Stimulated activated CD8-positive, alpha-beta memory T cell treated with anti-CD3 and anti-CD28 coated beads, Interleukin-2, amount 100 ng/mL, for 1 hour (primary cell): Measurements from ENCODE around the gene CORO1C.

ENCODE experiments used
- DNase-seq, 2 donors: peaks; one replicate each; pipeline ENCODE4 v3.0.0-alpha.2; 2020; ENCODE audit warnings: low read depth in 2 of 2

The CORO1C gene

GRCh38 chr12:108724054-108724889 is 7.0 kb downstream of the CORO1C start:
- no peak for DNase-seq

DNA sequence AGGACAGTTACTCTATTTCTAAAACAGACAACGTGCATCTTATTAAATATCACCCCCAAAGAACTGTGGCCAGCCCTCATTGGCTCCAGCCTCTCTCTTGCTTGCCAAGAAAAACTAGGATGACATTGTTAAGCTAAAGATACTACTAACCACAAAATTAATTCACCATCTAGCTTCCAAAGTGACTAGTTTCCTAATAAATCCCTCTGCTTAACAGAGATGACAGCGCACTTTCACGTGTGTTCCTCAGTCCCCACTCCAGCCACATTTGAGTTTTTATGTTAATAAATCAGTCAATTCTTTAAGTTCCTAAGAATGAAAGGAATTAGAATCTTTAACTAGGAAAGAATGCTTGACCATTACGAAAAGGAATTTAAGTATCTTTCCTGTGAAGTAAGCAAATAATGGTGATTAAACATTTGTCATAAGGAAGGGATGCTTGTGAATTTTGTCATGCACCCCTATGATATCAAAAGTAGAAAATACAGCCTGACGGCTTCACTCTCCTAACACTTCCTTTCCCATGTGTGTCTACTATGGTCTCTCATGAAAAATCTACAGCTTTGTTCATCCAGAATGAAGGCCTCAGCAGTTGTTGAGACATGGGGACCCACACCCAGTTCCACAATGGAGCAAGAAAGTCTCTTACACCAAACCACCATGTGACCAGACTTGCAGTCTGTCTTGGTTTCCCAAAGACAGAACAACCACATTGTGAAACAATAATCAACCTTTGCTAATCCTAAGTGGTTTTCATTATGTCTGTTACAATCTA is 8.1 kb downstream of the CORO1C start:
- no peak for DNase-seq

DNA sequence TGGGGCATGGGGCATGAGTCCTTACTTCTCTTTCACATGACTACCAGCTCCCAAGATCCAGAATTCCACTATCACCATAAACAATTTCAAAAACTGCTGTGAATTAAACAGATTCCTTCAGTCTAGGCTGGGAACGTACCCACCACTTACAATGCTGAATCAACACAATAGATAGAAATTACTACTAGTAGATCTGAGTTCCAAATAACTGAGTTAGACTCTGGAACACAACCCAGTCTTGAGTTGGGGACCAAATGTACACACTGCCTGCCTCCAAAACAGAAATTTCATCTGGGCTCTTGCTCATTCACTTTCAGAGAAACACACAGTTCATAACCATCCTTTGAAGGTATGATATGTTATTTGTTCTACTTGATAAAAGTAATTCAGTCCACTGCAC is 8.9 kb downstream of the CORO1C start:
- DNase-seq, result no peak

DNA sequence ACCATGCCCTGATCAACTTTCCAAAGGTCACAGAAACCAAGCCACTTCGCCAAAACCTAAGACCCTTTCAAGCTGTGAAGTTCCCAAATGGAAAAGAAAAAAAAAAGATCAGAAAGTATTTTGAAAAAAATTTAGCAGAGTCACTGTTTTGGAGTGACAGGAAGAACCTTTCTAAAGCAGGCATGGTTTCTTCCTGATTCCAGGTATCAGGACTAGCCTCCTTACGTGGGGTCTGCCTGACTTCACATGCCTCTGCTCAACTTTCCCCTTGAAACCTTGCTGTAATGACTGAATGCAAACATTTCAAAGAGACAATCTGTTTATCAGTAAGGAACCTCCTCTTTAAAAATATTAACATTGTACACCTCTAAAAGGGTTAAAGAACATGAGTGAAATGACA is 9.5 kb downstream of the CORO1C start:
- DNase-seq, result no peak

GRCh38 chr12:108720757-108721514 is 10.4 kb downstream of the CORO1C start:
- no peak for DNase-seq

- DNase-seq, result no peak
Measured at GRCh38 chr12:108717243-108717642, 14.1 kb downstream of the CORO1C start.

DNA sequence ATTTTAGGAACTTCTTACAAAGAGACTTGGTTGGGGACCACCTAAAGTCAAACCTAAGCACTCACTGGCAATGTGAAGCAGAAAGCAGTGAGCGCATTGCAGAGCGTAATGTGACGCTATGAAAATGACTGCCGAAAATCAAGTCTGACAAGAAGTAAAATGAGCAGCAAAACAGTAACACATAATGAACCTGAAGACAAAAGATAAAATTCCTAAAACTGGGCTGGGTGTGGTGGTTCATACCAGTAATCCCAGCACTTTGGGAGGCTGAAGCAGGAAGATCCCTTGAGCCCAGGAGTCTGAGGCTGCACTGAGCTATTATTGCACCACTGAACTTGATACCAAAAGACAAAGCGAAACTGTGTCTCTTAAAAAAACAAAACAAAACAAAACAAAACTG is 16.5 kb downstream of the CORO1C start:
- no peak for DNase-seq

DNA sequence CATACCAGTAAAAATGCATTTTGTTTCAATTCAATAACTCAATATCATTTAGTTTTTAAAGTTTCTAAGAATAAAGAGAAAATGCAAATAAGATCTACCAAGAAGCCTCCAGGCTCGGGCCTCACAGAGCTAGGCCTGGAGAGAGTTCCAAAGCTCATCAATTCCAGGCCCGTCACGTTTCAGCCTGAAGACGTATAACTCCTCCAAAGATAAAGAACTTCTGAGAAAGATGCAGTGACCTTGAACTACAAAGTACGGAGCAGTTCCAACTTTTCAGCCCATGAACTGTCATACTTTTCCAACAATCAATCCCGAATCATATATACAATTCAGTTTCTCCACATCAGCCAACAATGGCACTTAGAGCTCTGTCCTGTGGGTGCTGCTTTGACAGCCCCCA is 17.8 kb downstream of the CORO1C start:
- no peak for DNase-seq

DNA sequence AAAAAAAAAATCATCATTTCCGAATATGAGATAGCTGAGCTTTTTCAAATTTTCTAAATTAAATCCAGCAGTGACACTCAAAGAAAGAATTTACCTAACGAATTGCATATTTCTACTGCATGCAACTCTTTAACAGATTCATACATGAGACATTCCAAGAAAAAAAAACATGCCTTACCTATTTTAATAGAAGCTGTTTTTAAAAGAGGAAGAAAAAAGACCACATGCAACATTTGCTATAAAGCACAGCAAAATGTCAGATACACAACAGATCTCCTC is 18.5 kb downstream of the CORO1C start:
- no peak for DNase-seq

- DNase-seq, result no peak
Measured at GRCh38 chr12:108712165-108712924, 19.0 kb downstream of the CORO1C start.

DNA sequence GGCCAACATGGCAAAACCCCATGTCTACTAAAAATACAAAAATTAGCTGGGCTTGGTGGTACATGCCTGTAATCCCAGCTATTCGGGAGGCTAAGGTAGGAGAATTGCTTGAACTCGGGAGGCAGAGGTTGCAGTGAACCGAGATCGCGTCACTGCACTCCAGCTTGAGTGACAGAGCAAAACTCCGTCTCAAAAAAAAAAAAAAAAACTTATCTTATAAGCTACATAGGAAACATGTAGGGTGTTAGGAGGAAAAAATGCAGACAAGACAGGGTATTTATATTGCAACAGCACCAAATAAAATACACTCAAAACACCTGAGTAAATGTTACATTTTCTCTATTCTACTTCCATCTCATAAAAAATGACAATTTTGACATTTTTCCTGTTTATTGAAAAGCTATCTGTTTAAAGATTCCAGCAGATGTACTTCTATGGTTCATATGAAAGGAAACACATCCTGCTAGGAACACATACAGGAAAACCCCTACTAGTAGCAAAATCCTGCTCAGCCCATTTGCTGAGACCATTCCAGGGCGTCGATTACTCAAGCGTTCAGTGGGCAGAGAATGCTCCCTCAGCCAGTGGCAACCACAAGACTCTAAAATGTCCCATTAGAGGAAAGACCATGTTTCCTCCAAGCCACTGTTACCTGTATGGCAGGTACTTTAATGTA is 19.7 kb downstream of the CORO1C start:
- no peak for DNase-seq

DNA sequence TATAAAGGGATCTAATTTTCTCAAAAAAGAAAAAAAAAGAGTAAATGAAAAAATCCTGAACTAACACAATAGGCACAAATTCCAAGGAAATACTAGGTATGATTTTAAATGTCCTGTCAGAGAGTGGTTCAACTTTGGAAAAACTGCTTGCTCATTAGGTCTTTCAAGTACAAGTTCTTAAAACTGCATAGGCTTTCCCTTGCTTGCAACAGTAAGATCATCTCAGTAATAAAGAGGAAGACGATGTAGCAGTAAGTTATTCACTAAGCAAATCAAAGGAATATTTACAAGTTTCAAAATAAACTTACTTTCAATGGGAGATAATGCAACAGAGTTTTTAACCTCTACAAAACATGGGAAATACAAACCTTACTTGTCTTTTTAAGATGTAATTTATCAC is 21.6 kb downstream of the CORO1C start:
- DNase-seq, result no peak

- DNase-seq, result no peak
Measured at GRCh38 chr12:108704527-108704926, 26.8 kb downstream of the CORO1C start.

DNA sequence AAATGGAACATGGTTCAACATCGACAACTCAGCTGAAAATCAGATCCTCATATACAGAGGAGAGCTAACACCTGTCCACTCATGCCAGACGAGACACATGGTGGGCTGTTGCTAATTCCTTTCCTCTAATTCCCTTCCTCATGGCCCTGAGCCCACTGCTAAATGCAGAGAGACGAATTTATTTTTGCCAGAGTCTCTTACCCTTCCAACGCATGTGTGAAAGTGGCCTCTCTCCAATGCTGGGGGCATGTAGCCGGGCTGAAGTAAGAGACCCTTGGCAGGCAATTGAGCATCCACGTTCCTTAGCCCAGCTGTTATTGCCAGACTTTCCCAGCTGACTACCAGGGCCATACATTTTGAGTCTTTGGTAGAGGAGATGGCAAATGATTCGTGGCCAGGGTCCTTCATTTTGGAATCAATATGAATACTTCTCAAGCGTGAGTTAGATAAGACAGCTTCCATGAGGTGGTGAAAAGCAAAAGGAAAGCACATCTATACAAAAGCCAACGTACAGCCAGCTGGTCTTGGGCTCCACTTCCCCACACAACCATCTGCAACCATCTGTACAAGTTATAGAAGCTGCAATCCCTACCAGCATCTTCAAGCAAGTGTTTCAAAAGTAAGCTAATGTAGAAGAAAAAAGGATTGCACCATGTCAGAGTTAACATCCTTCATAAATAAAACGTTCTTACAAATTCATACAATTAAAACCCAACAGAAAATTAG is 28.6 kb downstream of the CORO1C start:
- DNase-seq, result no peak

- no peak for DNase-seq
Measured at GRCh38 chr12:108701779-108702441, 29.4 kb downstream of the CORO1C start.

DNA sequence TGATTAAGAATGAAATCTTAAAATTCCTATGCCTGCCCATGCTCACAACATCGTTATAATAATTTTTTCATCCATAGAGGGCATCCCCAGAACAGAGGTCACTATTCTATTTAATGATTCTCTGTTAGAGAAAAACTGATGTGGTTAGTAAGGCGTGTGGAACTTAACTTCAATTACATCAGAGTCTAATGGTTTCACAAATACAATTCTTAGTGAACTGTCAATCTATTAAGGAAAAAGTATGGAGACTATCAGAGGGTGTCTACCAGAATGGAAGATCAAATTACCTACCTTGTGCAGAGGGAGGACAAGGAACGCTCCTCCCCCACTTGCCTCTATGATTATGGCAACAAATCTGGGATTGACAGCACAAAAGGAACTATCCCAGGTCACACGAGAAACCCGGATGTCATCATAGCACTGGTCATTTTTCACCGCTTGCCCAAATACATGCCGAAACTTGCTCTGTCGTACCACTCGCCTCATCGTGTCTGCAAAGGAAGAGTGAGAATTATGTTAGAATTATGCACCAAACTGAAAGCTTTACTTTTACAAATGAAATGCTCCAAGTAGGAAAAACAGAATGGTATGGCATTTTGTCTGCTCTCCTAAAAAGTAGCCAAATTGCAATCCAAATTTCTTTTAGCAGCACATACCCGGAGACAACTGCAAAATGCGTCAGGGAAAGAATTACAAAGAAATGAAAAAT is 30.3 kb downstream of the CORO1C start:
- DNase-seq, result no peak

GRCh38 chr12:108699955-108700563 is 31.3 kb downstream of the CORO1C start:
- no peak for DNase-seq

GRCh38 chr12:108697905-108698304 is 33.4 kb downstream of the CORO1C start:
- DNase-seq, result no peak

GRCh38 chr12:108696996-108697290 is 34.4 kb downstream of the CORO1C start:
- no peak for DNase-seq
